Kidney (tissue), 14 donors: ENCODE data around the gene YOD1. TPM values are rescaled to one million over a fixed set of nuclear protein-coding genes. Genes with fewer than 3 reads are reported as not detected.

ENCODE experiments used
- DNase-seq, 5 donors: peaks; one replicate each; pipeline ENCODE4 v3.0.0-alpha.2; 2013 to 2020
- FAIRE-seq: peaks from 2 replicates; lab custom pipeline; 2012; peaks lifted over from hg19 to GRCh38; lab: Jason Lieb, UNC
- H3K27ac ChIP-seq, 2 donors: one replicate each; pipeline ENCODE4 v1.7.0; 2013; ENCODE audit warnings: low read depth in 2 of 2, low read length in 2 of 2, inconsistent platforms in 1 of 2
- H3K27me3 ChIP-seq: one replicate; pipeline ENCODE4 v1.7.1; 2013; ENCODE audit warnings: low read length, inconsistent platforms; ENCODE audit not compliant: control insufficient read depth, insufficient read depth
- H3K36me3 ChIP-seq, 3 donors: one replicate each; pipeline versions ENCODE4 v1.7.0 to v1.7.1; 2013; ENCODE audit warnings: low read length in 3 of 3, control low read depth in 1 of 3, inconsistent platforms in 1 of 3; ENCODE audit not compliant: insufficient read depth in 3 of 3, control insufficient read depth in 2 of 3
- H3K4me1 ChIP-seq, 3 donors: one replicate each; pipeline versions ENCODE4 v1.7.0 to v1.7.1; 2013; ENCODE audit warnings: low read length in 3 of 3, inconsistent platforms in 1 of 3, low read depth in 1 of 3; ENCODE audit not compliant: control insufficient read depth in 2 of 3, insufficient read depth in 2 of 3
- H3K4me3 ChIP-seq, 3 donors: one replicate each; pipeline versions ENCODE4 v1.7.0 to v1.8.1; 2013; ENCODE audit warnings: low read length in 3 of 3, control low read depth in 1 of 3, inconsistent platforms in 1 of 3
- H3K9ac ChIP-seq, 3 donors: one replicate each; pipeline versions ENCODE4 v1.7.0 to v1.7.1; 2013; ENCODE audit warnings: low read length in 3 of 3, control low read depth in 1 of 3, inconsistent platforms in 1 of 3
- H3K9me3 ChIP-seq, 3 donors: one replicate each; pipeline versions ENCODE4 v1.7.0 to v1.7.1; 2013; ENCODE audit warnings: low read length in 3 of 3, control low read depth in 1 of 3, inconsistent platforms in 1 of 3; ENCODE audit not compliant: control insufficient read depth in 2 of 3, insufficient read depth in 1 of 3
- intact Hi-C: fragments of 100-400 bp; cut with DNase I; formaldehyde crosslinking; loops from one replicate; pipeline ENCODE4 v1.11.1; 2022
- polyA plus RNA-seq: library from polyadenylated mRNA; stranded (reverse); fragments of 350-450 nt; fragmentation: Illumina TruSeq; extraction: RNeasy Lipid Tissue Mini Kit (QIAGEN cat#74804); gene quantifications from one replicate; pipeline ENCODE4 v1.2.3, GENCODE V29; 2014; ENCODE audit warnings: low read depth, low replicate concordance; ENCODE audit not compliant: insufficient read depth
- total RNA-seq: library from RNA; stranded (reverse); fragmentation: NEBNext Ultra II Directional; extraction: Animal tissue kit (Norgen Biotek cat#: 25700); gene quantifications from one replicate; pipeline ENCODE4 v1.2.1, GENCODE V29; 2021
- TF ChIP-seq, protein P1 (sequence below): IDR thresholded peaks from 3 replicates; pipeline ENCODE4 v1.5.1; 2012; ENCODE audit warnings: mild to moderate bottlenecking, moderate library complexity, borderline replicate concordance; ENCODE audit not compliant: insufficient read depth; ENCODE audit errors: extremely low read depth
- donor health status: control.
- donor health status: control.
- donor health status: control.
- donor health status: control.
- donor health status: control.
- donor health status: DM: yes; HTN: yes; CAD: no.
- donor health status: Normal renal cell carcinoma (clear cell type).

YOD1 gene
- total and polyA plus RNA-seq, 2 donors from 2014 or later = 2.7 to 6.2 TPM

DNA sequence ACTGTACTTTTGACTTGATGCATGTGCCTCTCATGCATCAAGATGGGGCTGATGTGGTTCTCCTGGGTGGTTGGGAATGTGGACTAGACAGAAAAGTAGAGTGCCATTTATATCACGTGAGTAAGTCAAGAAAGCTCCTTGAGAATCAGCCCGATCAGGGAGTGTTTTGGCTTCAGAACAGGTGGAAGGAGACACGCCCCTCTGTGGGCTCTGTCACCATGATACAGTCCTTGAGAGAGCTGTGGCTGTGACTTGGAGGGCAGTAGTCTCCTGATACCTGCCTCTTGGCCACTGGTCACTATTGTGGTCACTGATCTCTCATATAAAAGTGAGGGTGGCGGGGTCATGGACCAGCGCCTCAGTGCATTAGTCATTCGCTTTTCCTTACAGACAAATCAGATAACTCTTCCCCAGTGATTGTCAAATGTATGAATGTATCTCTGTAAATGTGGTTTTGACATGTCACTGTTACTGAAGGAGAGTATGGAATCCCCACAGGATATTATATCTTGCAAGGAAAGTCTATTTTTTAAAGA lies 28.8 kb upstream of the YOD1 start:
- Histone ChIP-seq H3K36me3 (peaks cover 0 to 22% (median 21%) of the 10 kb centered on the region in 3 donors), H3K9me3 (no peaks in the 10 kb centered on the region), H3K4me3 (no peak overlapping the region), H3K27me3 (no peaks in the 10 kb centered on the region), H3K9ac (no peak overlapping the region), H3K4me1 (no peaks in the 10 kb centered on the region), H3K27ac (no peak overlapping the region)
- intact Hi-C loops = loop anchor here (10.0 kb wide), 1 partner anchor 325 kb away; no protein-coding TSS in a partner anchor
- FAIRE-seq (no peak), DNase-seq (no peak)
- TF ChIP-seq, protein P1, sequence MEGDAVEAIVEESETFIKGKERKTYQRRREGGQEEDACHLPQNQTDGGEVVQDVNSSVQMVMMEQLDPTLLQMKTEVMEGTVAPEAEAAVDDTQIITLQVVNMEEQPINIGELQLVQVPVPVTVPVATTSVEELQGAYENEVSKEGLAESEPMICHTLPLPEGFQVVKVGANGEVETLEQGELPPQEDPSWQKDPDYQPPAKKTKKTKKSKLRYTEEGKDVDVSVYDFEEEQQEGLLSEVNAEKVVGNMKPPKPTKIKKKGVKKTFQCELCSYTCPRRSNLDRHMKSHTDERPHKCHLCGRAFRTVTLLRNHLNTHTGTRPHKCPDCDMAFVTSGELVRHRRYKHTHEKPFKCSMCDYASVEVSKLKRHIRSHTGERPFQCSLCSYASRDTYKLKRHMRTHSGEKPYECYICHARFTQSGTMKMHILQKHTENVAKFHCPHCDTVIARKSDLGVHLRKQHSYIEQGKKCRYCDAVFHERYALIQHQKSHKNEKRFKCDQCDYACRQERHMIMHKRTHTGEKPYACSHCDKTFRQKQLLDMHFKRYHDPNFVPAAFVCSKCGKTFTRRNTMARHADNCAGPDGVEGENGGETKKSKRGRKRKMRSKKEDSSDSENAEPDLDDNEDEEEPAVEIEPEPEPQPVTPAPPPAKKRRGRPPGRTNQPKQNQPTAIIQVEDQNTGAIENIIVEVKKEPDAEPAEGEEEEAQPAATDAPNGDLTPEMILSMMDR = no peak

DNA sequence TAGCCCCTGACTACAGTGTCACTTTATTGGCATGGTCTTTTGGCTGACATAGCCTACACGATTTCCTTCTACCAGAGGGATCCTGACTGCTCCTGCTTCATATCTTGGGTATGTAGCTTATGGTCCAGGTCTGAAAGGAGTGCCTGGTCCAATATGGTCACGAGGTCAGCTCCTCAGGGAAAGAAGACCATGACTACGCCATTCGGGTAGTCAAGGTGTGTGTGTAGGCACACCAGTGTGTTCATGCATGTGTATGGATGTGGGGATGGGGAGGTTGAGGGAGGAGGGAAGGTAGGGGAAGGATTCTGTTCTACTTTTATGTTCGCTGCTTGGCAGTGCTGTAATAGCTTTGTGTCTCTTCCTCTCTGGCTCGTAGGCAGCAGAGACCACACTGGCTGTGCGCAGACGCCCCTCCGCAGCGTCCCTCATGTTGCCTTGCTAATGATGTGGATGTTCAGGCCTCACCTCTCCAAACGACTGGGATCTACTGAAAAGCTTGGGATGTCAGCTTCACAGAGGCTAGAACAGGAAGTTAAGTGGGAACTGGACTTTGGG lies 27.6 kb upstream of the YOD1 start:
- FAIRE-seq = no peak
- Histone ChIP-seq H3K9me3 (no peaks in the 10 kb centered on the region), H3K27ac (no peak overlapping the region), H3K27me3 (no peaks in the 10 kb centered on the region), H3K4me3 (no peak overlapping the region), H3K9ac (no peak overlapping the region), H3K4me1 (no peaks in the 10 kb centered on the region), H3K36me3 (peaks cover 0 to 31% (median 25%) of the 10 kb centered on the region in 3 donors)
- intact Hi-C loops = no loop called here
- TF ChIP-seq, protein P1 = no peak
- DNase-seq = no peak

DNA sequence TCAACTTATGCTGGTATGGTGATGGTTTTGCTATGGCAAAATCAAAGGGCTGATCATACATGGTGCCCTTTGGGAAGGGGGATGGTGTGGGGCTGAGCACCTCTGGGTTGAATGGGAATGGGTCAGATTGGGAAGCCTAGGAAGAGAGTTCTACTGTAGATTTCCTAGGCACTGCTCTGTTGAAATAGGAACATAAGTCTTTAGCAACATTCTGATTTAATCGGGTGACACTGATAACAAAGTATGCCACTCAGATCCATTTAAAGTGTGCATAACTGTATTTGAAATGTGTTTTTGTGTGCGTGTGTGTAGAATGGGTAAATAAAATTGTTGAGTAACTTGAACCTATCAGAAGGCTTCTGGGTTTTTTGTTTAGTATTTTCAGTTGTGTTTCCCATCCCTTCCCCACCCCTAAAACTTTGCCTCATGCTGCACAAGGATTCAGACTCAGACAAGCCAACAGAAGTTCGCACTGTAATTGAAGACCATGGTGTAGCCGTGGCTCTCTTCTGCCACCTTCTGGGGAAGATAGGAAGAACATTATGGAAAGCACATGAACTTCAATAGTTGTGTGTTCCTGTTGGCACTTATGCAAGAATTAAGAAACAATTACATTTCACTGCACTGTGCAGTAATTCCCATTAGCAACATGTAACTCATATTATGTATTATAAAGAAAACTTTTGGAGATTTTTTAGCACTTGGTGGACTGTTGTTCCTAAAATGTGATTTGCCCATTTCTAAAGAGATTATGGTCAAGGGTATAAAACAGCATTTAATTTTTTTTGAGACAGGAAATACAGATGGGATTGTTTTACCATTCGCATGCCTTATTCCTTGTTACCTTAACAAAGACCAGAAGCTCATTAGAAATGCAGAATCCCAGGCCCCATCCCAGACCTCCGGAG lies 26.7 kb upstream of the YOD1 start:
- Histone ChIP-seq H3K4me3 (no peak overlapping the region), H3K27me3 (no peaks in the 10 kb centered on the region), H3K9me3 (no peaks in the 10 kb centered on the region), H3K4me1 (no peaks in the 10 kb centered on the region), H3K27ac (peak overlapping the region in 1 of 2 donors; percentile 12), H3K9ac (no peak overlapping the region), H3K36me3 (peaks cover 0 to 41% (median 28%) of the 10 kb centered on the region in 3 donors)
- TF ChIP-seq, protein P1 = peak; percentile 85
- intact Hi-C loops = no loop called here
- DNase-seq = peak in 4 of 5 donors; percentile 79 to 94 (median 85)
- FAIRE-seq = peak; percentile 94
